ENCODE data around the gene HOOK2.
"Not testable (repeated sequence)": the region's sequence is repeated elsewhere in the genome, so short reads cannot be mapped to it uniquely, and the experiment has no call there.

Gene HOOK2

GRCh38 chr19:12774588-12775555 is at the start of gene HOOK2:
TSS of gene HOOK2 (minus strand) at chr19:12775552. CDS start at chr19:12775449, 103 bp downstream.
- in situ Hi-C loops (cut with MboI; ENCODE audit: low sequenced_read_pairs), result no loop called here

GRCh38 chr19:12821761-12822160 is 46.4 kb upstream of the HOOK2 start:
- in situ Hi-C loops (cut with MboI; ENCODE audit: low sequenced_read_pairs), result no loop called here

GRCh38 chr19:12817810-12818209 is 42.5 kb upstream of the HOOK2 start:
- in situ Hi-C loops (cut with MboI; ENCODE audit: low sequenced_read_pairs), result not testable (repeated sequence)

GRCh38 chr19:12817188-12817587 is 41.8 kb upstream of the HOOK2 start:
- in situ Hi-C loops (cut with MboI; ENCODE audit: low sequenced_read_pairs), result not testable (repeated sequence)

- in situ Hi-C loops (cut with MboI; ENCODE audit: low sequenced_read_pairs), result no loop called here
Measured at GRCh38 chr19:12815088-12815487, 39.7 kb upstream of the HOOK2 start.

GRCh38 chr19:12806242-12807081 is 31.1 kb upstream of the HOOK2 start, which contains the start of gene RNASEH2A:
TSS of gene RNASEH2A (plus strand) at chr19:12806584. CDS start at chr19:12806674, 90 bp downstream.
- in situ Hi-C loops (cut with MboI; ENCODE audit: low sequenced_read_pairs), result no loop called here

- in situ Hi-C loops (cut with MboI; ENCODE audit: low sequenced_read_pairs), result no loop called here
Measured at GRCh38 chr19:12804051-12804450, 28.7 kb upstream of the HOOK2 start.

- in situ Hi-C loops (cut with MboI; ENCODE audit: low sequenced_read_pairs), result no loop called here
Measured at GRCh38 chr19:12802267-12803106, 27.1 kb upstream of the HOOK2 start.

GRCh38 chr19:12801466-12802266 is 26.3 kb upstream of the HOOK2 start, which contains the start of the genes PRDX2 and THSD8:
TSS of gene PRDX2 (minus strand) at chr19:12801800. CDS start at chr19:12801261, 539 bp downstream.
TSS of gene THSD8 (plus strand) at chr19:12802069. CDS start at chr19:12802072, 3 bp downstream.
- in situ Hi-C loops (cut with MboI; ENCODE audit: low sequenced_read_pairs), result no loop called here

- in situ Hi-C loops (cut with MboI; ENCODE audit: low sequenced_read_pairs), result no loop called here
Measured at GRCh38 chr19:12800923-12801465, 25.6 kb upstream of the HOOK2 start.

- in situ Hi-C loops (cut with MboI; ENCODE audit: low sequenced_read_pairs), result no loop called here
Measured at GRCh38 chr19:12800466-12800770, 25.1 kb upstream of the HOOK2 start.

- in situ Hi-C loops (cut with MboI; ENCODE audit: low sequenced_read_pairs), result no loop called here
Measured at GRCh38 chr19:12799742-12800465, 24.6 kb upstream of the HOOK2 start.

GRCh38 chr19:12797607-12798006 is 22.3 kb upstream of the HOOK2 start:
- in situ Hi-C loops (cut with MboI; ENCODE audit: low sequenced_read_pairs), result not testable (repeated sequence)

GRCh38 chr19:12797141-12797587 is 21.8 kb upstream of the HOOK2 start:
- in situ Hi-C loops (cut with MboI; ENCODE audit: low sequenced_read_pairs), result no loop called here

- in situ Hi-C loops (cut with MboI; ENCODE audit: low sequenced_read_pairs), result no loop called here
Measured at GRCh38 chr19:12796146-12797071, 21.1 kb upstream of the HOOK2 start.

GRCh38 chr19:12794971-12795381 is 19.6 kb upstream of the HOOK2 start:
- in situ Hi-C loops (cut with MboI; ENCODE audit: low sequenced_read_pairs), result no loop called here

GRCh38 chr19:12794196-12794941 is 19.0 kb upstream of the HOOK2 start:
- in situ Hi-C loops (cut with MboI; ENCODE audit: low sequenced_read_pairs), result no loop called here

Data from hTERT RPE-1 (cell line).